ENCODE measurements around the gene ZNF440. TPM values are rescaled to one million over a fixed set of nuclear protein-coding genes. Genes with fewer than 3 reads are reported as not detected.

Gene ZNF440
- 0.02 to 0.07 TPM (median 0.03 TPM) in 4 of 5 replicates, not detected in the other for total RNA-seq (2022; extraction: Qiagen RNA extraction)

GRCh38 chr19:11814029-11814699 lies at the start of gene ZNF440:
Gene ZNF440, plus strand, starts transcription at chr19:11814273. Its CDS starts 175 bp downstream, at chr19:11814448.

GRCh38 chr19:11766597-11767591 lies 47.2 kb upstream of the ZNF440 start, which contains the start of gene ZNF441:
Gene ZNF441, plus strand, starts transcription at chr19:11767000. Its CDS starts 194 bp downstream, at chr19:11767194.

GRCh38 chr19:11798391-11799330 lies 15.4 kb upstream of the ZNF440 start, which contains the start of gene ZNF491:
Gene ZNF491, plus strand, starts transcription at chr19:11798523. Its CDS starts 7,431 bp downstream, at chr19:11805954.

GRCh38 chr19:11848594-11849469 lies 34.8 kb downstream of the ZNF440 start, which contains the start of gene ZNF439:
Gene ZNF439, plus strand, starts transcription at chr19:11848726. Its CDS starts 142 bp downstream, at chr19:11848868.

Other genes starting within 250 kb of the ZNF440 start
- 0.15 to 0.33 TPM (median 0.26 TPM) in 4 of 5 replicates, not detected in the other for gene ACP5, start 236.6 kb upstream of the ZNF440 start, total RNA-seq (2022; extraction: Qiagen RNA extraction)
- gene ZNF627, start 216.8 kb upstream of the ZNF440 start, total RNA-seq (2022; extraction: Qiagen RNA extraction): 2.7 to 5.3 TPM (median 3.5 TPM) in 5 replicates
- 1.6 to 3.4 TPM (median 2.5 TPM) in 5 replicates for gene ZNF823, start 75.3 kb upstream of the ZNF440 start, total RNA-seq (2022; extraction: Qiagen RNA extraction)
- gene ZNF441, start 47.3 kb upstream of the ZNF440 start, total RNA-seq (2022; extraction: Qiagen RNA extraction): 0.02 TPM in 1 of 5 replicates, not detected in the others
- gene ZNF491, start 15.8 kb upstream of the ZNF440 start, total RNA-seq (2022; extraction: Qiagen RNA extraction): not detected in 5 replicates
- not detected in 5 replicates for gene ZNF439, start 34.5 kb downstream of the ZNF440 start, total RNA-seq (2022; extraction: Qiagen RNA extraction)
- not detected in 5 replicates for gene ZNF69, start 73.5 kb downstream of the ZNF440 start, total RNA-seq (2022; extraction: Qiagen RNA extraction)
- 0.20 to 0.33 TPM (median 0.29 TPM) in 5 replicates for gene ZNF700, start 110.8 kb downstream of the ZNF440 start, total RNA-seq (2022; extraction: Qiagen RNA extraction)
- not detected in 5 replicates for gene ZNF763, start 150.8 kb downstream of the ZNF440 start, total RNA-seq (2022; extraction: Qiagen RNA extraction)
- not detected in 5 replicates for gene ZNF433, start 221.4 kb downstream of the ZNF440 start, total RNA-seq (2022; extraction: Qiagen RNA extraction)
- not detected in 5 replicates for gene ZNF878, start 238.7 kb downstream of the ZNF440 start, total RNA-seq (2022; extraction: Qiagen RNA extraction)

Measured in A549 treated with Hydrocortisone at 1 μM for 4 hours (cell line).